Measurements from ENCODE around the gene NSUN4.
"Not testable (repeated sequence)": the region's sequence is repeated elsewhere in the genome, so short reads cannot be mapped to it uniquely, and the experiment has no call there.

NSUN4 gene

GRCh38 chr1:46328182-46328581 lies 12.4 kb upstream of the NSUN4 start:
- not testable (repeated sequence) for DNase-seq

GRCh38 chr1:46329807-46330206 lies 10.8 kb upstream of the NSUN4 start:
- not testable (repeated sequence) for DNase-seq

- DNase-seq = not testable (repeated sequence)
Observed at GRCh38 chr1:46330381-46330780, 10.2 kb upstream of the NSUN4 start.

GRCh38 chr1:46331786-46332540 lies 8.6 kb upstream of the NSUN4 start:
- DNase-seq = not testable (repeated sequence)

GRCh38 chr1:46333300-46334029 lies 7.1 kb upstream of the NSUN4 start:
- peak; percentile 75 for DNase-seq

- DNase-seq = no peak
Observed at GRCh38 chr1:46334030-46334384, 6.6 kb upstream of the NSUN4 start.

- DNase-seq = no peak
Observed at GRCh38 chr1:46335081-46335480, 5.5 kb upstream of the NSUN4 start.

GRCh38 chr1:46337409-46337808 lies 3.2 kb upstream of the NSUN4 start:
- DNase-seq = not testable (repeated sequence)

- DNase-seq = no peak
Observed at GRCh38 chr1:46341222-46342083, 846 bp downstream of the NSUN4 start.

GRCh38 chr1:46342084-46342656 lies 1.6 kb downstream of the NSUN4 start:
- DNase-seq = peak; percentile 16

GRCh38 chr1:46342677-46343350 lies 2.2 kb downstream of the NSUN4 start:
- no peak for DNase-seq

- DNase-seq = no peak
Observed at GRCh38 chr1:46343351-46343695, 2.7 kb downstream of the NSUN4 start.

- DNase-seq = no peak
Observed at GRCh38 chr1:46343705-46344104, 3.1 kb downstream of the NSUN4 start.

GRCh38 chr1:46344481-46344880 lies 3.9 kb downstream of the NSUN4 start:
- no peak for DNase-seq

- no peak for DNase-seq
Observed at GRCh38 chr1:46345281-46345680, 4.7 kb downstream of the NSUN4 start.

GRCh38 chr1:46352363-46352762 lies 11.8 kb downstream of the NSUN4 start:
- no peak for DNase-seq

- not testable (repeated sequence) for DNase-seq
Observed at GRCh38 chr1:46355920-46356319, 15.3 kb downstream of the NSUN4 start.

GRCh38 chr1:46362158-46362557 lies 21.6 kb downstream of the NSUN4 start:
- no peak for DNase-seq

GRCh38 chr1:46363121-46363520 lies 22.5 kb downstream of the NSUN4 start:
- DNase-seq = no peak

GRCh38 chr1:46364612-46365011 lies 24.0 kb downstream of the NSUN4 start:
- DNase-seq = no peak

- DNase-seq = not testable (repeated sequence)
Observed at GRCh38 chr1:46365796-46366195, 25.2 kb downstream of the NSUN4 start.

- no peak for DNase-seq
Observed at GRCh38 chr1:46367072-46367471, 26.5 kb downstream of the NSUN4 start.

- DNase-seq = not testable (repeated sequence)
Observed at GRCh38 chr1:46367701-46368100, 27.1 kb downstream of the NSUN4 start.
